Kidney capillary endothelial cell (primary cell): ENCODE measurements around the gene ITIH4.

ENCODE experiments used
- DNase-seq: peaks from one replicate; pipeline ENCODE4 v3.0.0-alpha.2; 2018; ENCODE audit warnings: low spot score

ITIH4 gene

DNA sequence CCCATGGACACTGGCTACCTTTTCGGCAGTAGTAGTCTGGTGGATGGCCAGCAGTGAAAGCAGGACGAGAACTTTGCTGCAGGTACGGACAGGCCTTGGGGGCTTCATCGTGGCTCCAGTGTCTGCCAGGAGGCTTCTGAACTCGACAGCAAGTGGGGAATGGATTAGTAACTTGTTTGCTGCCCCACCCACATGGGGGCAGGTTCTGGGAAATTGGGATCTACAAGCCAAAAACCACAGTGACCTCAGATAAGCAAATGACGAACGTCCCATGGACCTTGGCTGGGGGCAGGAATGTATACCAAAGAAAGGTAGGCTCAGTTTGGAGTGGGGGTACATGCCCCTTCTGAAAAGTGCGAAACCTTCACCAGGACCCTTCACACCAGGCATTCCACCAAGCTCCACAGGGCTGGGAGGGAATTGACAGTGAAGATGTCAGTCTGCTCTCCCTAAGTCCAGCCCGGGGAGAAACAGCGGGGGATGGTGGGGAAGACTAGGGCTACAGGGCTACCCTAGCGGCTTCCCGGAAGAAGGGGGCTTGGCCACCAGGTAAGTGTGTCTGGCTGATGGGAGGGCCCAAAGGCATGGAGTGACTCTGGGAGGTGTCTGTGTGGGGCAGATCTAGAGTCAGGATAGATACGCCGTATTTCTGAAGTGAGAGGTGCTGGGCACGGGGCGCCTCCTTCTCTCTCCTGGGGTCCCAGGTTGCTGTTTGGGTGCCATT, at the start of gene ITIH4:
ITIH4 (minus strand) TSS at position 138 of the 724 bp plus-strand sequence; CDS start at position 108, 30 bp downstream.
- DNase-seq = no peak

GRCh38 chr3:52880047-52880446, 49.6 kb upstream of the ITIH4 start:
- no peak for DNase-seq

- no peak for DNase-seq
Measured at GRCh38 chr3:52879581-52879980, 49.1 kb upstream of the ITIH4 start.

DNA sequence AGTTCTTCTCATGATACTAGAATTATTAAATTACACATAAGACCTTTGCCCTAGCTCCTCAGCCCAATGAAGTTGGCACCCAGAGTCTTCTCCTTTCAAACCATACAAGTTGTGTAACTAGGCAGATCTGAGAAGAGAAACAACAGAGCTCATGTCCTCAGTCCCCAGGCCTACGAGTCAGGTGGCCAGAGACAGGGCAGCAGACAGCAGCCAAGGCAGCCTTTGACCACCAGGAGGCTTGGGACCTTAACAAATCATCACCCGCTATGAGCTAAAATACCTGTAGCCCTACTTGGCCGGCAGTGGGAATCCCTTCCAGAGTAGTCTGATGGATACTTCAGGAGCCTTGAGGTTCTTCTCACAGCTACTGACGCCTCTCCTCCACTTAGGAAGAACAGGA, 48.6 kb upstream of the ITIH4 start:
- DNase-seq = no peak

- no peak for DNase-seq
Measured at GRCh38 chr3:52877085-52877484, 46.6 kb upstream of the ITIH4 start.

GRCh38 chr3:52874864-52875587, 44.6 kb upstream of the ITIH4 start:
- no peak for DNase-seq

DNA sequence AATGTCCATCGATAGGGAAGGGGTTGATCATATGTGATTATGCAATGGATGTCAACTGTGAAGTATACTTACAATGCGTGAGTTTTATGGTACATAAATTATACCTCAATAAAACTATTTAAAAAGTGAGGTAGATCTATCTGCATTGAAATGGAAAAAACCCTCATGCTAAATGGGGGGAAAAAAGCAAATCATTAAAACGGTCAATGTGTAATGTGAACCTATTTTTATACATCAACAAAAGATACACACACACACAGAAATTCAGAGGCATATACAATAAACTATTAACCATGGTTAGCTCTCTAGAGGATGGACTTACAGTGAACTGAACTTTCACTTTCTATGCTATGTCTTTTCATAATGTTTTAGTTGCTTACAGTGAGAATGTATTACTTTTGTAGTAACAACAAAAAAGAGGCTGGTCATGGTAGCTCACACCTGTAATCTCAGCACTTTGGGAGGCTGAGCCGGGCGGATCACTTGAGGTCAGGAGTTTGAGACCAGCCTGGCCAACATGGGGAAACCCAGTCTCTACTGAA, 43.8 kb upstream of the ITIH4 start:
- no peak for DNase-seq

DNA sequence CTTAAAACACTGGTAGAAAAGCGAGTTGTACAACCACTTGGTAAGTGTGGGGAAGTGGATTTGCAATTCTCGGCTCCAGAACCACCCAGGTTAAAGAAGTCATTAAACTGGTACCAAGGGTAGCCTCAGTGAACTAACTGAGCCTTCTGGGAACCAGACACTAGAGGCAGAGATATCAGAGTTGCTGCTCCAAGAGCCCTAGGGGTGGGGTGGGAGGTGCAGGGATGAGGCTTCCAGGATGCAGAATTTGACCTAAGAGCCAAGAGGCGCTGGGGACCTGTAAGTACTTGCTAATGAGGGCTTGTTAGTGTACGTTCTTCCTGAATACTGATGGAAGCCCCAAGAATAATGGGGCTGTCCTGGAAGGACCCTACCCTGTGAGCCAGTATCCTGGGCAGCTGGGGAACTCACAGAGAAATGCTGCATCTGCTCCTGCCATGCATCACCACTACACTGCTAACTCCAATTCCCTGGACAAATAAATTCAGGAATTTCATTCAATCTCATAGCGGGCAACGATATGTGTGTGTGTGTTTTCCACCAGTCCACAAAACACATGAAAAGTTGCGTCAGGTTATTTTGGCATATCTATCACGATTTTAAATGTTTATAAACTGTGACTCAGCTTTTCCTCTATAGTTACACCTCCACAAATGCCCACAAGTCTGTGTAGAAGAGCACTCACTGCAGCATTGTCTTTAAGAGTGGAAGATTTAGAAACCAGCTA, 43.1 kb upstream of the ITIH4 start:
- DNase-seq = no peak

- no peak for DNase-seq
Measured at GRCh38 chr3:52872245-52872644, 41.8 kb upstream of the ITIH4 start.

- no peak for DNase-seq
Measured at GRCh38 chr3:52871761-52872160, 41.3 kb upstream of the ITIH4 start.

DNA sequence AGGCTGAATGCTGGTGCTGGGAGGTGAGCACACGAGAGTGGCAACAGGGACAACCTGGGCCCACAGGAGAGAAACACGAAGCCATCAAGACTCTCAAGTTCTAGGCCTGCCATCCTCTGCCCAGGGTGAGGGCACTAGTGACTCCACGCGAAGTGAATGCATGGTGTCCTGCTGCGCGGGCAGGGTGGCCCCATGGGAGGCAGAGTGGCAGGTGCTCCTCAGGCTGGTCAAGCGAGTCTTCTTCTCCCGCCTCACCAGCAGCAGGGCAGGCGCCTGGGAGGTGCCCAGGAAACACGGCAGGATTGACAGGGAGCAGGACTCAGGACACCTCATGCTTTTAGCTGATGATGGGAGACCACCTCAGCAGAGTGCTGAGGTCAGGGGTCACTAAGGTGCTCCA, 40.0 kb upstream of the ITIH4 start:
- DNase-seq = no peak

DNA sequence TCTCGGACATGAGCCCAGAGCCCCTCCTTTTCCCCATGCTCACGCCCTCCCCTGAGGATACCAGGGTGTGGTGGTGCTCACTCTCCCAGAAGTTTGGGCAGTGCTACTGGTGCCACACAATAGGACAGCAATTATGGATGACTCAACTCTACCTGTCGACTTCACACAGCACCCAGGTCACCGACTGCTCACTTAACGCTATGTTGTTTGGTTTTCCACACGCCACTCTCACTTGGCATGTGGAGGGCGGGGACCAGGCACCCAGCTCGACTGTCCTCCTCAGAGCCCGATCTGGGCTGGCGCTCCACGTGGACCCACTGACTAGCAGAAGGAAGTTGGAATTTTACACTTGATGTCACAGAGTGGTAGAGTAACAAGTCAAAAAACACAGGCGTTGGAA, 36.0 kb upstream of the ITIH4 start:
- DNase-seq = no peak

- no peak for DNase-seq
Measured at GRCh38 chr3:52865994-52866393, 35.5 kb upstream of the ITIH4 start.

GRCh38 chr3:52860424-52860768, 29.9 kb upstream of the ITIH4 start:
- no peak for DNase-seq

DNA sequence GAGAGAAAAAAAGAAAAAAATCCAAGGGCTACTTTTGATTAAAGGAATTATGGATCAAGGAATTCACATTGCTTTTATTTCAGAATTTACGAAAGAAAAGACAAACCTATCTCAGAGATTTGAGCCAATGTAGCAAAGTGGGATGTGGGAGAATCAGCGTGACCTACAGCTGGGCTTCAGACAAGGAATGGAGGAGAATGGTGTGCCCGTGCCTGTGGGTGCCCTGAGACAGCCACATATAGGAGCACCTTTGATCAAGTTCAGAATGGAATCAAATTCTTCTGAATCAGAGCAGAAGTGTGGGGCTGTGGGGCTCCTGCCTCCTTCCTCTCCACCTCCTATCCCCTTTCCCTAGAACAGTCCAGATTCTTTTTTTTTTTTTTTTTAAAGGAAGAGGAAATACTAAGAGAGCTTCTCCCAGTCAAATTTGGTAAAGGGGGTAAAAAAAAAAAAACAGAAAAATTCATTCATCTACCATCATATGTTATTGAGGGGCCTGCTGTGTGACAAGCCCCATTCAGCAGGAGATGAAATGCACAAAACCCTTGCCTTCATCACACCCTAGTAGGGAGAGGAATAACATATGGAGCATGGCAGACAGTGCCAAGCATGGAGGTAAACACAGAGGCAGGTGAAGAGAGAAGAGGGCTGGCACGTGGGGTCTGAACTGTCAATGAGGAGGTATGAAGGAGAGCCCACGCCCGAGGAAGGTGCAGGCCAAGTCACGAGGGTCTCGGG, 29.4 kb upstream of the ITIH4 start:
- no peak for DNase-seq

DNA sequence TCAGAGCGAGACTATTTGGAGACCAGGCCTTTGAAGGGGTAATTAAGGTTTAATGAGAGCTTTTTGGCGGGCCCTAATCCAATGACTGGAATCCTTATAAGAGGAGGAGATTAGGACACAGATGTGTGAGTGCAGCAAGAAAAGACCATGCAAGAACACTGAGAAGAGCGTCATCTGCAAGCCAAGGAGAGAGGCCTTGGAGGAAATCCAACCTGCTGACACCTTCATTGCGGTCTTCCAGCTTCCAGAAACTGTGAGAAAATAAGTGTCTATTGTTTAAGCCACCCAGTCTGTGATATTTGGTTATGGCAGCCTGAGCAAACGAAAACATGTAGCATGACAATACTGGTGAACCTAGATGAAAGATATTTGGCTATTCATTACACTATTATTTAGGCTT, 27.4 kb upstream of the ITIH4 start:
- no peak for DNase-seq

GRCh38 chr3:52857133-52857532, 26.7 kb upstream of the ITIH4 start:
- DNase-seq = no peak

- DNase-seq = no peak
Measured at GRCh38 chr3:52856666-52857065, 26.2 kb upstream of the ITIH4 start.

GRCh38 chr3:52854013-52854412, 23.5 kb upstream of the ITIH4 start:
- no peak for DNase-seq

DNA sequence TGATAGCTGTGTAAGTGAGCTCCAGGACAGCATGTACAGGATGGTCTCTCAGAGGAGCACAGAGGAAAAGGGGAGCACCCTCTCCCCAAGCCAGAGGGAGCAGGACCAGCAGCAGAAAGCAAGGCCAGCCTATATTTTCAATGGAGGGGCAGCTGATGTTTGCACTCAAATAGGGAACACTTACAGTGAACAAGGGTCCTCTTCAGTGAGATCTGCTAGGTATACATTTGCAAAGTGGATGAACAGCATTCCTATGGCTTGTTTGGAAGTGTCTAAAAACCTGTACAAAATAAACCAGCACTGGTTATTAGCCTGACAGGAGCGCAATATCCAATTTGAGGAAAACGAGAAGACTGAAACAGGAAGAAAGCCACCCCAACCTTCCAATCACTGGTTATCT, 21.9 kb upstream of the ITIH4 start:
- no peak for DNase-seq

- DNase-seq = peak; percentile 24
Measured at GRCh38 chr3:52851348-52851747, 20.9 kb upstream of the ITIH4 start.

DNA sequence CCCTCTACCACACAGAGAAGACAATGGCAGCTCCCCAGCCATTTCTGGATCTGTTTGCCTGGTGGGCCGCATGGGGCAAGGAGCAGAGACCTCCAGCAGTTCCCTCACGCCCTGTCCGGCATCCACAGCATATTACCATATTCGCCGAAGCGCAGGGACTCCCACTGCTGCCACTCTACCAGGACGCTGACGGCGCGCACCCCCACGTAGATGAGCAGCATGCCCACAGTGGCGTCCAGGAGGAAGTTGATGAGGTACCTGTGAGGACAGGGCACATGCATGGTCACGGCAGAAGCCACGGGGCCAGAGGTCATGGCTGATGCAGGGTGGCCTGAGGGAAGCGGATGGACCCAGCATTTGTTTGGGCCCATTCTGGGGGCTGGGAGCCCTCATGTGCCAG, 19.2 kb upstream of the ITIH4 start:
- DNase-seq = no peak
